Measurements from ENCODE around the gene SMIM38.
"Not testable (repeated sequence)": the region's sequence is repeated elsewhere in the genome, so short reads cannot be mapped to it uniquely, and the experiment has no call there.

Gene SMIM38

GRCh38 chr11:69122326-69122629 is 33.5 kb upstream of the SMIM38 start:
- DNase-seq (ENCODE audit: low read depth), result no peak

GRCh38 chr11:69122630-69123431 is 32.9 kb upstream of the SMIM38 start:
- DNase-seq (ENCODE audit: low read depth), result peak; percentile 71

GRCh38 chr11:69123593-69124545 is 31.9 kb upstream of the SMIM38 start:
- peak; percentile 28 for DNase-seq (ENCODE audit: low read depth)

- DNase-seq (ENCODE audit: low read depth), result no peak
These were observed 29.9 kb upstream of the SMIM38 start for GRCh38 chr11:69125861-69126260.

- no peak for DNase-seq (ENCODE audit: low read depth)
These were observed 29.4 kb upstream of the SMIM38 start for GRCh38 chr11:69126286-69126685.

- DNase-seq (ENCODE audit: low read depth), result no peak
These were observed 28.5 kb upstream of the SMIM38 start for GRCh38 chr11:69127081-69127850.

- DNase-seq (ENCODE audit: low read depth), result no peak
These were observed 27.9 kb upstream of the SMIM38 start for GRCh38 chr11:69127884-69128283.

GRCh38 chr11:69129053-69129452 is 26.7 kb upstream of the SMIM38 start:
- DNase-seq (ENCODE audit: low read depth), result no peak

- no peak for DNase-seq (ENCODE audit: low read depth)
These were observed 26.1 kb upstream of the SMIM38 start for GRCh38 chr11:69129647-69130046.

GRCh38 chr11:69130654-69131053 is 25.1 kb upstream of the SMIM38 start:
- no peak for DNase-seq (ENCODE audit: low read depth)

- DNase-seq (ENCODE audit: low read depth), result no peak
These were observed 24.6 kb upstream of the SMIM38 start for GRCh38 chr11:69131121-69131566.

GRCh38 chr11:69131644-69132300 is 24.0 kb upstream of the SMIM38 start:
- no peak for DNase-seq (ENCODE audit: low read depth)

- no peak for DNase-seq (ENCODE audit: low read depth)
These were observed 23.4 kb upstream of the SMIM38 start for GRCh38 chr11:69132301-69132670.

- DNase-seq (ENCODE audit: low read depth), result no peak
These were observed 22.5 kb upstream of the SMIM38 start for GRCh38 chr11:69133251-69133650.

- not testable (repeated sequence) for DNase-seq (ENCODE audit: low read depth)
These were observed 21.6 kb upstream of the SMIM38 start for GRCh38 chr11:69134182-69134581.

GRCh38 chr11:69134957-69135356 is 20.8 kb upstream of the SMIM38 start:
- no peak for DNase-seq (ENCODE audit: low read depth)

- no peak for DNase-seq (ENCODE audit: low read depth)
These were observed 20.0 kb upstream of the SMIM38 start for GRCh38 chr11:69135420-69136363.

- no peak for DNase-seq (ENCODE audit: low read depth)
These were observed 19.3 kb upstream of the SMIM38 start for GRCh38 chr11:69136471-69136870.

- DNase-seq (ENCODE audit: low read depth), result no peak
These were observed 18.4 kb upstream of the SMIM38 start for GRCh38 chr11:69137151-69137844.

GRCh38 chr11:69138265-69138664 is 17.5 kb upstream of the SMIM38 start:
- no peak for DNase-seq (ENCODE audit: low read depth)
